K562 (cell line): ENCODE measurements around the gene ABCF2. TPM values are rescaled to one million over a fixed set of nuclear protein-coding genes. Genes with fewer than 3 reads are reported as not detected.

Experiments used
- HOXB6 ChIP-seq: fragments of 250-450 bp; sonication (Bioruptor Pico); IDR thresholded peaks from 2 replicates; pipeline ENCODE4 v1.5.1; 2022; ENCODE audit warnings: mild to moderate bottlenecking, borderline replicate concordance
- KLF1 ChIP-seq: fragments of 450-650 bp; IDR thresholded peaks from 2 replicates; pipeline ENCODE4 v1.6.1; 2016; ENCODE audit warnings: missing genetic modification characterization, missing compliant biosample characterization
- PCBP2 ChIP-seq: fragments of 200-400 bp; formaldehyde crosslinking; IDR thresholded peaks from 2 replicates; pipeline ENCODE4 v1.6.1; 2018; ENCODE audit warnings: low read length, low read depth, mild to moderate bottlenecking, moderate library complexity; ENCODE audit not compliant: poor library complexity, severe bottlenecking
- PHF8 ChIP-seq: fragments of 200-600 bp; sonication (generic); IDR thresholded peaks from 2 replicates; pipeline ENCODE4 v1.6.1; 2012; ENCODE audit warnings: mixed run types, mild to moderate bottlenecking, inconsistent platforms, low read length, moderate library complexity, borderline replicate concordance
- SRSF3 ChIP-seq: fragments of 200-400 bp; formaldehyde crosslinking; IDR thresholded peaks from 2 replicates; pipeline ENCODE4 v1.6.1; 2016; ENCODE audit warnings: mild to moderate bottlenecking, low read length, moderate library complexity; ENCODE audit not compliant: insufficient read depth
- ZNF311 ChIP-seq: fragments of 250-450 bp; sonication (Bioruptor Pico); IDR thresholded peaks from 2 replicates; pipeline ENCODE4 v1.4.0; 2020; ENCODE audit warnings: mild to moderate bottlenecking, moderate library complexity
- polyA plus RNA-seq, 8 experiments: library from polyadenylated mRNA; depleted of rRNA in 4 of 8; stranded (reverse) in 5 of 8; unstranded in 3 of 8; fragments of >200 nt; fragmentation: Nextera tagmentation in 2 of 8; fragmentation: Illumina TruSeq in 1 of 8; extraction: Ambion mirVana in 2 of 8; extraction: Trizol in 1 of 8; gene quantifications; 2 replicates each; pipeline versions ENCODE4 v1.2.1 to v1.2.3, GENCODE V29; 2011 to 2014; ENCODE audit warnings: inconsistent platforms in 1 of 8, missing spikeins in 1 of 8
- total RNA-seq, 7 experiments: library from RNA; depleted of rRNA in 6 of 7; stranded (reverse); fragments of >200 nt in 6 of 7; fragmentation: Illumina TruSeq in 2 of 7; extraction: Trizol in 2 of 7; gene quantifications; 2 replicates each; pipeline versions ENCODE4 v1.2.1 to v1.2.3, GENCODE V29; 2011 to 2021; ENCODE audit warnings: low replicate concordance in 1 of 7
- TF ChIP-seq, protein P1 (sequence below): fragments of 250-450 bp; sonication (Bioruptor Pico); IDR thresholded peaks from 2 replicates; pipeline ENCODE4 v1.5.0; 2021; ENCODE audit warnings: mild to moderate bottlenecking, moderate library complexity
- TF ChIP-seq, protein P2 (sequence below): IDR thresholded peaks from 2 replicates; pipeline ENCODE4 v1.6.1; 2011; ENCODE audit warnings: borderline replicate concordance, low read depth, mild to moderate bottlenecking, moderate library complexity, low read length; ENCODE audit not compliant: insufficient read depth, poor library complexity, severe bottlenecking
- TF ChIP-seq, protein P3 (sequence below), 2 experiments: fragments of 450-650 bp; formaldehyde crosslinking in 1 of 2; IDR thresholded peaks; 2 replicates each; pipeline versions ENCODE4 v1.4.0 to v1.6.1; 2014 to 2020; ENCODE audit warnings: mild to moderate bottlenecking in 2 of 2, borderline replicate concordance in 1 of 2, low read depth in 1 of 2

Gene ABCF2
- total and polyA plus RNA-seq, 9 of the 15 experiments (the other 6 are each of a cell fraction or from before 2014, with no cell fraction given), result 62.1 to 224 (median 113) TPM

DNA sequence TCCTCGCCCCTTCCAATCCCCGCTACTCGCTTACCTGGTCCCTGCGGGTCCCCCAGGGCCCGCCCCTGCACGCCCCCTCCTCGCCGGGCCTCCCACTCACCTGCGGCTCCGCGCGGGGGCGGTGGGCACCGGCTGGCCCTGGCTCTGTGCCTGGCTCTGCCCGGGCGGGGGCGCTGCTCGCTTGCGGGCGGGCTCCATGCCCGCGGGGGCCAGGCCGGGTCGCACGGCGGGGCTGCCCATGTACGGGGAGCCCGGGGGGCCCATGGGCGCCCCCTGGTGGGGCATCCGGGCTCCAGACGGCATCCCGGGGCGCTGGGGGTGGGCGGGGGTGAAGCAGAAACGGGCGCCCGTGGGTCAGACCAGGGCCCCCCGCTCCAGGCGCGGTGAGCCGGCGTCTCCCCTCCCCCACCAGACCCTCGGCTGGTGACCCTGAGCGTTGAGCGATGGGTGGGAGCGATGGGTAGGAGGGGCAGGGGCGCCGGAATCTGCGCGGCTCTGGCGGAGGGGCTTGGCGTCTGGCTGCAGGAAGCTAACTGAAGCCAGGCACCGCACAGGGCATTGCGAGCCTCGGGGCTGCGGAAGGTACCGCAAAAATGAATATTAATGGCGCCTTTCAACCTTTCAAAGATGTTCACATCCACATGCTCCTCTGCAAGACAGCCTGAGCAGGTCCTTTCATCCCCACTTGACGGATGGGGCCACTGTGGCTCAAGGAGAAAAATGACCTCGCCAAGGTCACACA, 18.5 kb upstream of the ABCF2 start (continued):
- TF ChIP-seq, protein P1, sequence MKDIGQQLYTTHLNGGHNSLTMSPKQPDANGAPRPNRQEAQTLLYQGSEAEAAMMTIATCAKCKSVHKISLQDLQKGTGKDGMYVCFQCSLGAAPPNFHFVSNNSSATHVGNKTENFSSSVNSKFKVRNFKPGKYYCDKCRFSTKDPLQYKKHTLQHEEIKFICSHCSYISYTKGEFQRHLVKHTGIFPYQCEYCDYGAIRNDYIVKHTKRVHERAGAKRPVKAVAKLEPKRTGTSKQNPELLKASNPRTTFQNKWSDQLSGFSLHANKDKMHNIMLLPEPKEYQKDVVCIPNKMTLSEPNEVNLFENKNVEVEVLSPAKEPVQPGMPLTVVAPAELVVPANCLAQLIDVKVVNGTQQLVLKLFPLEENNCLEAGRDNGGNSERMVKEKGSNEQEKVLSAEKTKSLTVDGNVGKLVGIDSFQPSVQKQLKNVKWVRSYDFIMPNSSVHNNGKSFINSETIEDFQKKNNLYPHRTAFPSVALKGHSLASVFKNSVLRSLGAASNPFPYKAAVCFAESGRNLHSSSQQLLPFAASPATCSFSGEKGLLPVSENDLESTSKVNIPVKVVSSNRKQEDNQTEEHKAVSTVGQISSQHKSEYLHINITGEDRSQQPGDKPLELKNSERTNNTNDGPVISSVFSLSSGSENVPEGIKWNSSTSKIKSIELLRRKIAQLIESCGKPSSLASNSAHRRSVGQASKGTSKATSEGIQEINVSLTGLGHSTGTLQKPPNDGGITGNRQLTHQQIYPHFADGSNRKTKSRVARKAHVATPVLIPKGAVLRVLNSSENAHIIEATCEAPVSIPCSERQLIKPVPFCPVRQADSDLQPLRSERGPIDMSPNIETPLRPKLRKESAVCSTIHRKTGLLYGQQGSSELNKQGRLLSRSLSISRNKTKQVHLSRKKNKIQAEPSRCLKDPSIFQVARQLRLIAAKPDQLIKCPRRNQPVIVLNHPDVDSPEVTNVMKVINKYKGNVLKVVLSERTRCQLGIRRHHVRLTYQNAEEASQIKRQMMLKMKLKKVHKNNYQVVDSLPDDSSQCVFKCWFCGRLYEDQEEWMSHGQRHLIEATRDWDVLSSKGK (CRISPR knock-in tag), result no peak
- TF ChIP-seq, protein P2, sequence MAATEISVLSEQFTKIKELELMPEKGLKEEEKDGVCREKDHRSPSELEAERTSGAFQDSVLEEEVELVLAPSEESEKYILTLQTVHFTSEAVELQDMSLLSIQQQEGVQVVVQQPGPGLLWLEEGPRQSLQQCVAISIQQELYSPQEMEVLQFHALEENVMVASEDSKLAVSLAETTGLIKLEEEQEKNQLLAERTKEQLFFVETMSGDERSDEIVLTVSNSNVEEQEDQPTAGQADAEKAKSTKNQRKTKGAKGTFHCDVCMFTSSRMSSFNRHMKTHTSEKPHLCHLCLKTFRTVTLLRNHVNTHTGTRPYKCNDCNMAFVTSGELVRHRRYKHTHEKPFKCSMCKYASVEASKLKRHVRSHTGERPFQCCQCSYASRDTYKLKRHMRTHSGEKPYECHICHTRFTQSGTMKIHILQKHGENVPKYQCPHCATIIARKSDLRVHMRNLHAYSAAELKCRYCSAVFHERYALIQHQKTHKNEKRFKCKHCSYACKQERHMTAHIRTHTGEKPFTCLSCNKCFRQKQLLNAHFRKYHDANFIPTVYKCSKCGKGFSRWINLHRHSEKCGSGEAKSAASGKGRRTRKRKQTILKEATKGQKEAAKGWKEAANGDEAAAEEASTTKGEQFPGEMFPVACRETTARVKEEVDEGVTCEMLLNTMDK, result peak; percentile 91
- TF ChIP-seq HOXB6, result no peak
- TF ChIP-seq, protein P3, sequence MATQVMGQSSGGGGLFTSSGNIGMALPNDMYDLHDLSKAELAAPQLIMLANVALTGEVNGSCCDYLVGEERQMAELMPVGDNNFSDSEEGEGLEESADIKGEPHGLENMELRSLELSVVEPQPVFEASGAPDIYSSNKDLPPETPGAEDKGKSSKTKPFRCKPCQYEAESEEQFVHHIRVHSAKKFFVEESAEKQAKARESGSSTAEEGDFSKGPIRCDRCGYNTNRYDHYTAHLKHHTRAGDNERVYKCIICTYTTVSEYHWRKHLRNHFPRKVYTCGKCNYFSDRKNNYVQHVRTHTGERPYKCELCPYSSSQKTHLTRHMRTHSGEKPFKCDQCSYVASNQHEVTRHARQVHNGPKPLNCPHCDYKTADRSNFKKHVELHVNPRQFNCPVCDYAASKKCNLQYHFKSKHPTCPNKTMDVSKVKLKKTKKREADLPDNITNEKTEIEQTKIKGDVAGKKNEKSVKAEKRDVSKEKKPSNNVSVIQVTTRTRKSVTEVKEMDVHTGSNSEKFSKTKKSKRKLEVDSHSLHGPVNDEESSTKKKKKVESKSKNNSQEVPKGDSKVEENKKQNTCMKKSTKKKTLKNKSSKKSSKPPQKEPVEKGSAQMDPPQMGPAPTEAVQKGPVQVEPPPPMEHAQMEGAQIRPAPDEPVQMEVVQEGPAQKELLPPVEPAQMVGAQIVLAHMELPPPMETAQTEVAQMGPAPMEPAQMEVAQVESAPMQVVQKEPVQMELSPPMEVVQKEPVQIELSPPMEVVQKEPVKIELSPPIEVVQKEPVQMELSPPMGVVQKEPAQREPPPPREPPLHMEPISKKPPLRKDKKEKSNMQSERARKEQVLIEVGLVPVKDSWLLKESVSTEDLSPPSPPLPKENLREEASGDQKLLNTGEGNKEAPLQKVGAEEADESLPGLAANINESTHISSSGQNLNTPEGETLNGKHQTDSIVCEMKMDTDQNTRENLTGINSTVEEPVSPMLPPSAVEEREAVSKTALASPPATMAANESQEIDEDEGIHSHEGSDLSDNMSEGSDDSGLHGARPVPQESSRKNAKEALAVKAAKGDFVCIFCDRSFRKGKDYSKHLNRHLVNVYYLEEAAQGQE (IDR thresholded peaks at IDR 0.05; ENCODE audit: borderline replicate concordance), result peak; percentile 38; the same call in 1 of the 2 replicates
- TF ChIP-seq, protein P3 (CRISPR knock-in tag; IDR thresholded peaks at IDR 0.05; ENCODE audit: low read depth), result no peak
- peak; percentile 24 for TF ChIP-seq PCBP2
- no peak for TF ChIP-seq ZNF311 (CRISPR knock-in tag)
- TF ChIP-seq PHF8, result no peak
- 0 out of 2 replicates have a peak, but pooled peaks have one; percentile 31 for TF ChIP-seq KLF1 (tag)
- no peak for TF ChIP-seq SRSF3
